Measurements from ENCODE around the gene PUDP. TPM values are rescaled to one million over a fixed set of nuclear protein-coding genes. Genes with fewer than 3 reads are reported as not detected.

The PUDP gene
- total RNA-seq = 2.8 and 4.4 TPM in 2 replicates

DNA sequence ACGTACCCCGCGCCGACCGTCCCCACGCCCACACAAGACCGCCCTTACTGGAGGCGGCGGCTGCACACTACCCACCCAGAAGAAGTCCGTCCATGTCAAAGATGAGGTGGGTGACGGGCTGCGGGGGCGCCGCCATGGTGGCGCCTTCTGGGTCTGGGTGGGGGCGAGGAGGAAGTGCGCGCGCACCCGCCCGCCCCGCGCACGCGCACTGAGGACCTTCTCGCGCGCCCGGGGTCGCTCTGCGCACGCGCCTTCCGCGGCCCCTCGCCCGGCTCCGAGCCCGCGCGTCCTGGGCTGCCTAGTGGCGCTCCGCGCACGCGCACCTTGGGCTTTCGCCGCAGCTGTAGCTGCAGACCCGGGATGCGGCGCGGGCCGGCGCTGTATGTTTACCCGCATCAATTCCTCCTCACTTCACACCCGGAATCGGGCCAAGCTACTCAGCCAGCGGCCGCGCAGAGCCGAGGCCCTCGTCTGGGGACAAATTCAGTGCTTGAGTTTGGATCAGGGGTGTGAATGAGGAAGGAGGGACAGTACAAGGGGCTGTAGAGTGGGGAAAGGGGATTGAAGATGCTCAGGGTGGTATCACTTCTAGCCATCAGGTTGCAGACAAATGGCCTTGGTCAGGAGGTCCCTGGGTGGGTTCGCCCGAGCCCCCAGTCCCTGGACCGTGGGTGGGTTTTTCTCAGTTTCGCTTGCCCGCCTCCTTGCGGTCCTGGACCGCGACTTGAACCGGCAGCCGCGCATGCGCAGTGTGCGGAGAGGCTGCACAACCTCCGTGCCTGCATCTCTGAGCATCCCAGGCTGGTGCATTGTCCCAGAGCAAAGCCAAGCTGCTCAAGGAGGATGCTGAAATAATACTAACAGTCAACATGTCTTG lies at the start of gene PUDP:
Gene PUDP (minus strand): TSS at position 176 of the 877 bp plus-strand sequence. CDS start 40 bp downstream, at position 136.

DNA sequence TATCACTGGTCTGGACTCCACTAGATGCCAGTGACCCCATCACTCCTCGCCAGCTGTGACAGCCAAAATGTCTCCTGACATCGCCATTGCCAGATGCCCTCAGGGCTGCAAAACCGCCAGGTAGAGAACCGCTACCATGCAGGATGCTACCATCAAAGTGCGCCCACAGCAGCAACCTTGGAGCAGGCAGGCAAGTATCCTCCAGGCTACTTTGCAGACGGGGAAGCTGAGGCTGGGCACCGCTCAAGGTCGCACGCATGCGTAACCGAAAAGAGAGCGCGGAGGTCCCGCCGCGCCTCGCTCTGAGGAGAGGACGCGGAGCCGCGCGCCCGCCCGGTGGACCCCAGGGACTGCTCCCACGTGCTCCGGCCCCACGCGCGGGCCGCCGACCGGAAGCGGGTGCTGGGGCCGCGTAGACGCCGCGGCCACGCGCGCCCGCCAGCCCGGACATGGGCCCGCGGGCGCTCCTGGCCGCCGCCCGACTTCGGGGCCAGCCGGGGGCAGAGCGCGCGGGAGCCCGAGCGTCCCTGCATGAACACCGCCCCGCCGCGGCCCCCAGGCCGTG lies 458 bp downstream of the PUDP start, which contains the start of gene STS:
Gene STS (plus strand): TSS at position 300 of the 565 bp plus-strand sequence. CDS start 105,488 bp downstream, outside the sequence.

Other genes with a start within 250 kb of the PUDP start
- 9.7 and 10.7 TPM in 2 replicates for gene STS, start 441 bp downstream of the PUDP start, total RNA-seq

Data from aortic smooth muscle cell (primary cell).